ENCODE results near the gene DEDD. TPM values are rescaled to one million over a fixed set of nuclear protein-coding genes. Genes with fewer than 3 reads are reported as not detected.

Gene DEDD
- total RNA-seq, 2 experiments from 2014 or later: 37.1 to 40.6 TPM

DNA sequence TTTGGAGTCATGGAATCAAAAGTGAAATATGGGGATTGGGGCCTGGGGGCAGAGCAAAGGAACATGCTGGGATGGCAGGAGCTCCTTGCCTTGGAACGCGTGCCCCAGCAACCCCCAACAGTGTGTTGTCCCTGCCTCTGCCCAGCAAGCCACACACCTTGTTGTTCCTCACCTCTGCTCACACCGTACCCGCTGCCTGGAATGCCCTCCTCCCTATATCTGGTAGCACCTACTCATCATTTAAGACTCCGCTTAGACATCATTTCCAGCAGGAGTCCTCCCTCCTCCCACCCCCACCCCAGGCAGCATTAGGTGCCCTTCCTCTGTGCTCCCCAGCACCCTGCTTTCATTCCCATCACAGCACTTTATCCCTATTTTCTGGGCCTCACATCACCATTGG is 50.9 kb downstream of the DEDD start:
- DNase-seq (no peak), ATAC-seq (no peak)
- Mint-ChIP-seq H3K4me3 (no peak overlapping the region), H3K4me1 (peaks cover 12% of the 10 kb centered on the region), H3K9me3 (ENCODE audit: low read depth) (no peaks in the 10 kb centered on the region), H3K36me3 (no peaks in the 10 kb centered on the region), H3K27ac (no peak overlapping the region), H3K27me3 (no peaks in the 10 kb centered on the region)
- CTCF ChIA-PET: interaction anchor here (1.4 to 3.2 kb wide), 2 partner anchors 9 to 10 kb away, joined by 3 to 12 read pairs; no protein-coding TSS in a partner anchor

DNA sequence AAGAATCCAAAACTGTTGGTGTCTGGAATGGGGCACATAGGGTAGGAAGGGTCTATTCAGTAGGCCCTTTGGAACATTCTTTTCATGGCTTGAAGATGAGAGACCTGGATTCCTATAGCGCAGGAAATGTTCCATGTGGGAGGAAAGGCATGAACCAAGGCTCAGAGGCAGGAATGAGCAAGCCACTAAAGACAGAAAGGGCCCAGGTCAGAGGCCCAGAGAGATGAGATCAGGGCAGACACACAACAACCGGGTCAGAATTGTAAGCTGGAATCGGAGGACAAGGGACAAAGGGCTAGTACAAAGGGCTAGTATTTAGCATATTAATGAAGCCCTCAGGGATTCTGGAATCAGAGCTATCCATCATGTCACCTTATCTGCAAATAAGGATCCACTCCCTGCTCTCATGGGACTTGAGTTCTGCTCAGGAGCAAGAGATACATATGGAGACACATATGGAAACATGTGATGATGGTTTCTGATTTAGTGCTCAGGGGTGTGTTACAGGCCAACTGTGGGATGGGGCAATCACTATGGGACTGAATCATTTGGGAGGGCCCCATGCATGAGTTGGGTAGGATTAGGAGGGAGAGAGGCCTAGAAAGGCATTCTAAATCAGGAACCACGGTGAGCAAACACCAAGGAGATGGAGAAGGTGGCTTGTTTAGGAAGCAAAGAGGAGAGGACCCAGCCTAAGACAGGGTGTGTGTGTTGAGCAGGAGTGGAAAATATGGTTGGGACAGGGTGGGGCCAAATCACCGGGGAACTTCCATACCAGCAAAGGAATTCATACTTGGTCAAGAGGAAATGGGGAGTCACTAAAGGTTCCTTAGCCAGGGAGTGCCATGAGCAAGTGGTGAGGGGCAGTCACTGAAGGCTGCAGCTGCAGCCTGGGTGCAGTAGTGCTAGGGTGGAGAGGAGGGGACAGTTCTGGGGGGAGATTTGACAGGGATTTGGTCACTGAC is 51.7 kb downstream of the DEDD start:
- Mint-ChIP-seq H3K9me3 (ENCODE audit: low read depth) (no peaks in the 10 kb centered on the region), H3K4me3 (no peak overlapping the region), H3K36me3 (no peaks in the 10 kb centered on the region), H3K27ac (no peak overlapping the region), H3K27me3 (no peaks in the 10 kb centered on the region), H3K4me1 (peaks cover 12% of the 10 kb centered on the region)
- no peak for ATAC-seq
- DNase-seq: no peak
- CTCF ChIA-PET: interaction anchor here (0.8 to 3.2 kb wide), 3 partner anchors 9 to 10 kb away, joined by 3 to 12 read pairs (median 3); no protein-coding TSS in a partner anchor

DNA sequence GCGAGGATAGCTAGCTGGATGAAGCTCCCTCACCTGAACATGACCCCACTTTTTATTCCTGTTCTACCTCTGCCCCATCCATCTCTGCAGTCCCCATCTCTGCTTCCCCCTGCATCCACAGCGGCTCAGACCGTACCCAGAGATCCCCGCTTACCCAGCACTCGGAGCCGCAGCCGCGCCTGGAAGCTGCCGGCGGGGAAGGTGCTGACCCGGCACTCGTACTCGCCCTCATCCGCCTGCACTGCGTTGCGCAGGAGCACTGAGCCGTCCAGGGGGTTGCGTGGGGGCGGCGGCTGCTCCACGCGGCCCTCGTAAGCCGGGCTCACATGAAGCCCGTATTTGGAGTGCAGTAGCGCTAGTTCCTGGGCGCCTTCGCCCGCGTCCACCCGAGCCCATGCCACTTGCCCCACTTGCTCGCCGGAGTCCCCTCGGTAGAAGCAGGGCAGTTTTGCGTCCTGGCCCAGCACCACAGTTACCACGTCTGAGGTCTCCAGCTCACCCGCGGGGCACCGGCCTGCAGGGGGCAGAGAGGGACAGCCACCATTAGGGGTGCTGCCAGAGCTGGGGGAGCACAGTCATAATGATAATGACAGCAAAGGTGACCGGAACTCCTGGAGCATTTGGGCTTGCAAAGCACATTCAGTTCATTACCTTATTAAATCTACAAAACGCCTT is 52.9 kb downstream of the DEDD start:
- no peaks in the 10 kb centered on the region for H3K9me3 Mint-ChIP-seq (ENCODE audit: low read depth)
- H3K27ac Mint-ChIP-seq: no peak overlapping the region
- no peak for DNase-seq
- ATAC-seq: no peak
- no peaks in the 10 kb centered on the region for H3K36me3 Mint-ChIP-seq
- H3K27me3 Mint-ChIP-seq: no peaks in the 10 kb centered on the region
- peaks cover 12% of the 10 kb centered on the region for H3K4me1 Mint-ChIP-seq
- CTCF ChIA-PET: interaction anchor here (0.8 to 2.6 kb wide), 4 partner anchors 8 to 38 kb away, joined by 3 to 15 read pairs (median 4); partner anchors contain the start of genes KLHDC9 and NECTIN4
- no peak overlapping the region for H3K4me3 Mint-ChIP-seq

DNA sequence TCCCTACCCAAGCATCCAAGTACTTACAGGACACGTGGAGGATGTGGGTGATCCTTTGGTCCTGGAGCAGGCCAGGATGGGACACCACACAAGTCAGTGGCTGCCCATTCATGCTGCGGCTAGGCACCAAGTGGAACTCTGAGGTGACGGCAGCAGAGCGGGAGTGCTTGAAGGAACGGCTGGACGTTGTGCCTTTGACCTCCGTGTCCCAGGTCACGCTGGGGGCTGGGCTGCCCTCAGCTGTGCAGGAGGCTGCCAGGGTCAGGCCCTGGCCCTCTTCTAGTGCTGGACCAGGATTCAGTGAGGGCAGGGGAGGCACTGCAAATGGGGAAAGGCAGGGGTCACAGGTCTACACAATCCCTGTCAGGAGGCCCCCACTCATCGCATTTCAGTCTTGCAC is 55.0 kb downstream of the DEDD start:
- CTCF ChIA-PET: interaction anchor here (2.6 kb wide), 1 partner anchor 20 kb away, joined by 15 read pairs; the partner anchor contains the start of gene KLHDC9
- no peak overlapping the region for H3K27ac Mint-ChIP-seq
- DNase-seq (no peak), ATAC-seq (no peak)
- H3K36me3 Mint-ChIP-seq: no peaks in the 10 kb centered on the region
- H3K4me1 Mint-ChIP-seq: peaks cover 24% of the 10 kb centered on the region
- no peaks in the 10 kb centered on the region for H3K27me3 Mint-ChIP-seq
- H3K9me3 Mint-ChIP-seq (ENCODE audit: low read depth): no peaks in the 10 kb centered on the region
- H3K4me3 Mint-ChIP-seq: no peak overlapping the region

DNA sequence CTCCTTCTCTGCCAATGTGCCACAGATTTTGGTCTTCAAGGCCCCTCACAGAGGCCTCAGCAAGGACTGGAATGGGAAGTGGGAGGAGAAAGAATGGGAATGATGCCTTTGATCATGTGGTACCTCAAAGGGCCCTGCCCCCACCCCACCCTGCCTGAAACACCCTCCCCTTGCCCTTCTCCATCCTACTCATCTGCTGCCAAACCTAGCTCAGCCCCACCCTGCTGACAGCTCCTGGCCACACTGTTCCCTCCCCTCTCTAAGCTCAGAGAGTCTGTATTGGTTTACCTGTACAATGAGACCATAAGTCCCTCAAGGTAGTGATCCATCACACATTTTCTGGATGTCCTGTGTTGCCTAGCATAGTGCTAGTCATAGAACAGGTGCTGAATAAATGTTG is 56.1 kb downstream of the DEDD start:
- no peak for DNase-seq
- ATAC-seq: no peak
- Mint-ChIP-seq H3K4me1 (peaks cover 32% of the 10 kb centered on the region), H3K4me3 (no peak overlapping the region), H3K27ac (no peak overlapping the region), H3K27me3 (no peaks in the 10 kb centered on the region), H3K9me3 (ENCODE audit: low read depth) (no peaks in the 10 kb centered on the region), H3K36me3 (no peaks in the 10 kb centered on the region)
- CTCF ChIA-PET: interaction anchor here (0.5 to 1.6 kb wide), 2 partner anchors 21 to 84 kb away, joined by 3 to 7 read pairs; partner anchors contain the start of gene KLHDC9

DNA sequence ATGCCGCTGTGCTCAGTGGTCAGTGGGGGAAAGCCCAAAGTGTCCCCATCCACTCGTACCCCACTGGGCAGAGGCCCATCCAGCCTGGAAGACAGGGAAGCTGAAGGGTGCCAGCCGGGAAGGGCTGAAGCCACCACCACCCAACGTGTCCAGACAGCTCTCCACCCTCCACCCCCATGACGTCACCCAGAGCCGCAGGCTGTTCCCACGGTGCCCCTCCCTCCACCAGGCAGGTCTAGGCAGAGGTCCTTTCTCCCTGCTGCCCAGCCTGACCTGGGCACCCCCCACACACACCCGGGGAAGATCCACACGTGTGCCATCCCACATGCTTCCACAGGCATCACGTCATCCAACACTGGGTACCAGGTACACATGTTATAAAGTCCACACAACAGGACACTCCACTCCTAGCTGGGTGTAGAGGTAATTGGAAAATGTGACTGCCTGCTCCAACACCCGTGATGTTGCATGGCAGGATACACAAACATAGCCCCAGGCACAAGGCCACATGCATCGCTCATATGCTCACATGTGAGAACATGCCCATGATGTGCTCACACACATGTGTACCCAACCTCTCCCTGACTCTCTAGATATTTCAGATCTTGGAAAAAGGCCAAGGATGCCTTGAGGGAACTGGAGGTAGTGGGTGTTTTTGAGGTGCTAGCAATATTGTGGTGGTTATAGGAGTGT is 57.6 kb downstream of the DEDD start:
- H3K4me3 Mint-ChIP-seq: no peak overlapping the region
- H3K9me3 Mint-ChIP-seq (ENCODE audit: low read depth): no peaks in the 10 kb centered on the region
- H3K27ac Mint-ChIP-seq: no peak overlapping the region
- DNase-seq (no peak), ATAC-seq (no peak)
- CTCF ChIA-PET: interaction anchor here (8.2 kb wide), 1 partner anchor 23 kb away, joined by 154 read pairs; the partner anchor contains the start of gene KLHDC9
- H3K36me3 Mint-ChIP-seq: no peaks in the 10 kb centered on the region
- peaks cover 39% of the 10 kb centered on the region for H3K4me1 Mint-ChIP-seq
- H3K27me3 Mint-ChIP-seq: no peaks in the 10 kb centered on the region

DNA sequence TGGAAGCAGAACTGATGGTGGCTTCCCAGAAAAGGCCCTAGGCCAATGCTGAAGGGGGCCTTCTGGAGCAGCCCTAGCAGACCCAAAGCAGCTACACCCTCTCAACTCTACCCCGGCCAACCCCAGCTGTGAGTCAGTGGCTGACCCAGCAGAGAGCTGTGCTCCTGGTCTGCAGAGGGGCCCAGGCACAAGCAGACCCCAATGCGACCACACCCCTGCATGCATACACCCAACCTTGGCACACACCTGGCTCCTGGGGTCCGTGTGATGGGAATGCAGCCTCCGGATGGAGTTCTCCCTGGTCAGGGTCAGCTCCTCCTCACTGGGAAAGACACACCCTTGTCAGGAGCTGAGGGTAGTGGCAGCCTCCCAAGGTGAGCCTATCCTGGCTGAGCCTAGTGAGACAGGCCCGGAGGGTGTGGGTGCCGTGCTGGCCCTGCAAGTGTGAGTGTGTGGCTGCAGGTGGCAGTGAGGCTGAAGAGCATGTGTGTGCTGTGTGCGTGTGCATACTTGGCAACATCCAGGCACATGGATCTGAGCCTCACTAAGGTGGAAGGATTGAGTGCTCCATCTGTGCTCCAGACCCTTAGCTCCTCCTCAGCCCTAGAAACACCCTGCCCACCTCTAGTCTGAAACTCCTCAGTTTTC is 58.9 kb downstream of the DEDD start:
- Mint-ChIP-seq H3K4me1 (peaks cover 33% of the 10 kb centered on the region), H3K27me3 (no peaks in the 10 kb centered on the region), H3K9me3 (ENCODE audit: low read depth) (no peaks in the 10 kb centered on the region), H3K4me3 (no peak overlapping the region), H3K27ac (peak overlapping the region; percentile 22), H3K36me3 (peaks cover 9% of the 10 kb centered on the region)
- CTCF ChIA-PET: interaction anchor here (8.2 kb wide), 1 partner anchor 24 kb away, joined by 154 read pairs; the partner anchor contains the start of gene KLHDC9
- DNase-seq: no peak
- no peak for ATAC-seq

DNA sequence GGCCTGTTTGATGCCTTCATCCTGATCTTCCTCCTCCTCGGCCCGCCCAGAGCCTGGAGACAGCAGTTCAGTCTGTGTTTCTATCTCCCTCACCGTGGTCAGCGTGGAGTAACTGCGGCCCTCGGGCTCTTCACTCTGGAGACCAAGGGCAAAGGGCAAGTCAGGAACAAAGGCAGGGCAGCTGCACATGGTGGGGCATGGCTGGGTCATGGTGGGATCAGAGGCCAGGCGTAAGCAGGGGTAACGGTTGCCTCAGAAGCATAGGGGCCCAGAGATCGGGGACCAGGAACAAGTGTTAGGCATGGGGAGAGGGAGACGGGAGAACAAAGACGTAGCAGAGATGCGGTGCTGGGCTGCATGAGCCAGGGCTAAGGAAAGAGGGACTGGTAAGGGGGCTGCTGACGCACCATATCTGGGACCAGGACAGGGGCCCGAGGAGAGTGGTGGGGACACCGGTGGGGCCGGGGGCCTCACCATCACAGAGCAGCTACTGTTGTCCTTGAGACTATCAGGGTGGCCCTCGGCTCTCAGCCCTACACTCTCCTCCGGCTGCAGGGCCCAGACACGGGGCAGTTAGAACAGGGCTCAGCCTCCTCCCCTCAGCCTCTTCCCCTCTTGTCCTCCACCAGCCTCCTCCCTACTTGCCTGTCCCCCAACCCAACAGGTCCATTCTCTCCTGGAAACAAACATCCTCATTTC is 59.6 kb downstream of the DEDD start:
- Mint-ChIP-seq H3K4me1 (peaks cover 36% of the 10 kb centered on the region), H3K27ac (peak overlapping the region; percentile 22)

DNA sequence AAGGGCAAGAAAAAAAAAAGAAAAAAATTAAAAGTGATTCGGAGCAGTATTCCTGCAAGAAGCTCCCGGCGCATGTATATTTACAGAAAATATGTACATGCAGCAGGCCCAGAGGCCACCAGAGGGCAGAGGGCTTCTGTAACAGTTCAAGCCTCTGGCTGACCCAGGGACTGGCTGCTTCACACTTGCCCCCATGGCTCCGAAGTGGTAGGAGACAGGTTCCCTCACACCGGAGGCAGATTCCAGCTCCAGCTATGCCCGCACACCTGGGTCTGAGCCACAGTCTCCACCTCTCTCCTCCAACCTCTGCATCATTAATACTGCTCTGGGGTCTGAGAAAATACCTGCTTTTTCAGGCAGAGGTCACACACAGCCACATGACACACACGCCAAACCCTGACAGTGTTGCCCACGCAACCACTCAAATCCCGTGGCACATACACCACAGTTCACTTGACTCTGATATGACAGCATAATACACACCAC is 60.5 kb downstream of the DEDD start:
- H3K4me3 Mint-ChIP-seq: no peak overlapping the region
- H3K9me3 Mint-ChIP-seq (ENCODE audit: low read depth): no peaks in the 10 kb centered on the region
- DNase-seq (peak; percentile 72), ATAC-seq (no peak)
- CTCF ChIA-PET: interaction anchor here (0.8 to 8.2 kb wide), 14 partner anchors 8 to 82 kb away, joined by 3 to 154 read pairs (median 6); partner anchors contain the start of genes KLHDC9, TSTD1, UFC1 and USF1
- peaks cover 22% of the 10 kb centered on the region for H3K36me3 Mint-ChIP-seq
- no peaks in the 10 kb centered on the region for H3K27me3 Mint-ChIP-seq
- H3K4me1 Mint-ChIP-seq: peaks cover 45% of the 10 kb centered on the region
- H3K27ac Mint-ChIP-seq: peak overlapping the region; percentile 50

More for the DNA sequence above, 59.6 kb downstream of the DEDD start:
- no peak for DNase-seq
- Mint-ChIP-seq H3K9me3 (ENCODE audit: low read depth) (no peaks in the 10 kb centered on the region), H3K27me3 (no peaks in the 10 kb centered on the region), H3K36me3 (peaks cover 14% of the 10 kb centered on the region), H3K4me3 (no peak overlapping the region)
- ATAC-seq: no peak
- CTCF ChIA-PET: interaction anchor here (1.2 to 8.2 kb wide), 6 partner anchors 14 to 81 kb away, joined by 3 to 154 read pairs (median 8); partner anchors contain the start of genes KLHDC9, UFC1 and USF1
